ENCODE measurements around the gene GARNL3. TPM values are rescaled to one million over a fixed set of nuclear protein-coding genes. Genes with fewer than 3 reads are reported as not detected.
A peak's percentile ranks its signal among the peaks of the same experiment; 100 is the strongest.

GARNL3 gene
- total and polyA plus RNA-seq, 2 of the 13 experiments (the other 11 are each of a cell fraction or from before 2014, with no cell fraction given), result 3.9 to 11.0 TPM

GRCh38 chr9:127224883-127225739 is 39.5 kb upstream of the GARNL3 start (continued):
- TF ChIP-seq ZNF687 (CRISPR knock-in tag; IDR thresholded peaks at IDR 0.05), result peak; percentile 66
- no peak for TF ChIP-seq ZNF281 (CRISPR knock-in tag; IDR thresholded peaks at IDR 0.05; ENCODE audit: borderline replicate concordance)
- TF ChIP-seq SP4 (CRISPR knock-in tag; IDR thresholded peaks at IDR 0.05), result peak; percentile 69
- peak; percentile 8 for TF ChIP-seq SKI (IDR thresholded peaks at IDR 0.05; ENCODE audit: partially characterized antibody)
- 0 out of 2 replicates have a peak, but pooled peaks have one; percentile 3 for TF ChIP-seq ARID5B (CRISPR knock-in tag; IDR thresholded peaks at IDR 0.05)
- TF ChIP-seq ZGPAT (CRISPR knock-in tag; IDR thresholded peaks at IDR 0.05), result peak; percentile 28; the same call in 1 of the 2 replicates
- peak; percentile 38; the same call in 1 of the 2 replicates for TF ChIP-seq TFDP2 (CRISPR knock-in tag; IDR thresholded peaks at IDR 0.05)
- TF ChIP-seq PATZ1 (CRISPR knock-in tag; IDR thresholded peaks at IDR 0.05), result 0 out of 2 replicates have a peak, but pooled peaks have one; percentile 12
- TF ChIP-seq MAX (IDR thresholded peaks at IDR 0.05), result peak; percentile 84
- TF ChIP-seq HES4 (CRISPR knock-in tag; IDR thresholded peaks at IDR 0.05; ENCODE audit: borderline replicate concordance), result peak; percentile 65; the same call in 1 of the 2 replicates
